Cardiac septum (tissue), 1 donor: Measurements from ENCODE around the gene FASTKD3. TPM values are rescaled to one million over a fixed set of nuclear protein-coding genes. Genes with fewer than 3 reads are reported as not detected.
"Not testable (repeated sequence)": the region's sequence is repeated elsewhere in the genome, so short reads cannot be mapped to it uniquely, and the experiment has no call there.

Source experiments
- DNase-seq: peaks from one replicate; pipeline ENCODE4 v3.0.0-alpha.2; 2020; ENCODE audit warnings: low spot score
- intact Hi-C: fragments of 100-400 bp; cut with DNase I; formaldehyde crosslinking; loops from one replicate; pipeline ENCODE4 v1.14.0; 2022
- long read RNA-seq: library from polyadenylated mRNA; unstranded; transcript quantifications from one replicate; pipeline ENCODE4 v2.0.0, GENCODE V29; 2021
- total RNA-seq: library from RNA; stranded (reverse); fragmentation: NEBNext Ultra II Directional; extraction: Animal tissue kit (Norgen Biotek cat#: 25700); gene quantifications from one replicate; pipeline ENCODE4 v1.2.1, GENCODE V29; 2021
- donor health status: DM: no; HTN: no; CAD: no.

FASTKD3 gene, protein sequence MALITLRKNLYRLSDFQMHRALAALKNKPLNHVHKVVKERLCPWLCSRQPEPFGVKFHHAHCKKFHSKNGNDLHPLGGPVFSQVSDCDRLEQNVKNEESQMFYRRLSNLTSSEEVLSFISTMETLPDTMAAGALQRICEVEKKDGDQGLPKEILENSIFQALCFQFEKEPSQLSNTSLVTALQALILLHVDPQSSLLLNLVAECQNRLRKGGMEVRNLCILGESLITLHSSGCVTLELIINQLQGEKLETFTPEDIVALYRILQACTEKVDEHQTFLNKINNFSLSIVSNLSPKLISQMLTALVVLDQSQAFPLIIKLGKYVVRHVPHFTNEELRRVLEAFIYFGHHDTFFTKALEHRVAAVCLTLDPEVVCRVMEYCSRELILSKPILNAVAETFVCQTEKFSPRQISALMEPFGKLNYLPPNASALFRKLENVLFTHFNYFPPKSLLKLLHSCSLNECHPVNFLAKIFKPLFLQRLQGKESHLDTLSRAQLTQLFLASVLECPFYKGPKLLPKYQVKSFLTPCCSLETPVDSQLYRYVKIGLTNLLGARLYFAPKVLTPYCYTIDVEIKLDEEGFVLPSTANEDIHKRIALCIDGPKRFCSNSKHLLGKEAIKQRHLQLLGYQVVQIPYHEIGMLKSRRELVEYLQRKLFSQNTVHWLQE
- total RNA-seq = 4.7 TPM
- long read RNA-seq, partial matches to known transcripts = 4 of 7 reads
- long read RNA-seq, other reads (novel, unspliced or antisense) = 3 of 7 reads

DNA sequence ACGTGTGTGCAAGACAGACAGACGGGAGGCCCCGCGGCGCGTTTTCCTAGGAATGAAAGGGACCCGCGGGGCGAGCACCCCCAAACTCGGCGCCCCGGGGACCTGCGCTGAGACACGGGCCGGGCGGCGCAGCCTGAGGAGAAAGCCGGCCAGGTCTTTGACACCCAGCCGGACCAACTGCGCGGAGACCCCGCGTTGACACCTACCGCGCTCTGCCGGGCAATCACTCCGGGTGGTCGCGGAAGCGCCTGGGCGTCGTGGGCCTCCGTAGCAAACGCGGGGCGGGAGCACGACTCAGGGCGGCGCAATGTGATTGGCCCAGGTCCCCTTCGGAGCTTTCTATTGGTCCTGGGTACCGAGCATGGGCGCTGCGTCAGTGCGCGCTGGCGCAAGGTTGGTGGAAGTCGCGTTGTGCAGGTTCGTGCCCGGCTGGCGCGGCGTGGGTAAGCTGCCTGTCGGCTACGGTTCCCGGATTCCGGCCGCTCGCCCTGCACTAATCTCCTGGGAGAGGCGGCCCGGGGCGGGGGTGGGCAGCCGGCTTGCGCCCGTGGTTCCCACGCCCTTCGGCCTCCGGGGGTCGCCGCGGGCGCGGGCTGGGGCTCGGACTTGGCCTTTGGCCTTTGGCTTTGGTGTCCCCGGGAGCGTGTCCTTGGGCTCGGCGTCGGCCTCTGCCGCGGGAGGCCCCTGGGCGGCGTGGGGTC, at the start of gene FASTKD3, which contains the start of gene MTRR:
Gene FASTKD3, minus strand, starts transcription at position 259 of the 701 bp plus-strand sequence. CDS start 948 bp downstream, outside the sequence.
Gene MTRR, plus strand, starts transcription at position 376 of the 701 bp plus-strand sequence. CDS start 1,647 bp downstream, outside the sequence.
- intact Hi-C loops = no loop called here

DNA sequence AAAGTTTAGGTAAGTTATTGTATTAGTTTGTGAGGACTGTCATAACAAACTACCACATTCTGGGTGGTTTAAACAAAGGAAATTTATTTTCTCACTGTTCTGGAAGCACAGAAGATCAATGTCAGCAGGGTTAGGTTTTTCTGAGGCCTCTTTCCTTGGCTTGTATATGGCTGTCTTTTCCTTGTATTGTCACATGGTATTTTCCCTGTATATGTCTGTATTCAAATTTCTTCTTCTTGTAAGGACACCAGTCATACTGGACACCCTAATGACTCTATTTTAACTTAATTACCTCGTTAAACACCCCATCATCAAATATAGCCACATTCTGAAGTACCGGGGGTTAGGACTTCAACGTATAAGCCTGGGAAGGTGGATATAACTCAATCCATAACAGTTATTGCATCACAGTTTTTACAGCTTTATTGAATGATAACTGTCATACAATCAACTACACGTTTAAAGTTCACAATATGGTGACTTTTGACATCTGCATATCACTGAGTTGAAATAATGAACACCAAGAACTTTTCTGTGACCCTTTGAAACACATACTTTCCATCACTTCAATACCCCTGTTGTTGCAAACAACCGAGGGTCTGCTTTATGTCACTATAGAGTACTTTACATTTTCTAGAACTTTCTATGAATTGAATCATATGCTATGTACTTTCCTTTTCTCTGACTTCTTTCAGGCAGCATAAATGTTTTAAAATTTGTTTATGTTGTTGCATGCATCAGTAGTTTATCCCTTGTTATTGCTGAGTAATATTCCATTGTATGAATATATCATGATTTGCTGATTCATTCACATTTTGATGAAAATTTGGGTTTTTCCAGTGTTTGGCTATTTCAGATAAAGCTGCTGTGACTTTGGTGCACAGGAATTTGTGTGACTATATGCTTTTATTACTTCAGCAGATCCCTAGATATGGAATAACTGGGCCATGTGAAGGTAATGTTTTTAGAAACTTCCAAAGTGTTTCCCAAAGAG, 48.6 kb upstream of the FASTKD3 start:
- no peak for DNase-seq
- intact Hi-C loops = no loop called here

More for the DNA sequence above, at the start of gene FASTKD3, which contains the start of gene MTRR:
- DNase-seq = peak; percentile 97

DNA sequence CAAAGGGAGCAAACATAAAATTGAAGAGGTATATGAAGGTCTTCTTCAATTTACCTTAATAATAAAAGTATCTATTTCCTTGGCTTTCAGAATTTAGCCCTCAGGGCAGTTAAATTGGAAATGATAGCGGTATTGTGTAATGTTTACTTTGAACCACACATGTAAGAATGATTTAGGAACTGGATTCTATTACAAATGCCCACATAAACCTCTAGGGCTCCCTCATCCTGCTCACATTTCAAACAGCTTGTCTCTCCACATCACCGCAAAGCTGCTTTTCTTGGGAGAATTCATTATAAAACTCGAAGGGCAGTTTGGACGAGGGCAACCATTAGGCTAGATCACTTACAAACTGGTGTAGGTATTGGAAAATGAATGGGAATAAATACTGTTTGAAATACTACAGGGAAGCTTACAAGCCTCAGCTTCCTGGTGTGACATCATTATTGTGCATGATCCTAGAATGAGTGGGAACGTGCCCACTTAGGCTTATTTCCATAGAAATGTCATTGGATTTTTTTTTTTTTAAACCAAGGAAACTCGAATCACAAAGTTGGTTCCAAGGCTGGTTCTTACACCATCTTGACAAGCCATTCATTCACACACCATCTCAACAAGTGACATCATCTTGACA, 47.5 kb upstream of the FASTKD3 start:
- intact Hi-C loops = no loop called here
- DNase-seq = no peak

DNA sequence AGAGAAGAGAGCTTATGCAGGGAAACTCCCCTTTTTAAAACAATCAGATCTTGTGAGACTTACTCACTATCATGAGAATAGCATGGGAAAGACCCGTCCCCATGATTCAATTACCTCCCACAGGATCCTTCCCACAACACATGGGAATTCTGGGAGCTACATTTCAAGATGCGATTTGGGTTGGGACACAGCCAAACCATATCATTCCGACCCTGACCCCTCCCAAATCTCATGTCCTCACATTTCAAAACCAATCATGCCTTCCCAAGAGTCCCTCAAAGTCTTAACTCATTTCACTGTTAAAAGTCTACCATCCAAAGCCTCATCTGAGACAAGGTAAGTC, 42.6 kb upstream of the FASTKD3 start:
- DNase-seq, intact Hi-C loops: not testable (repeated sequence)

DNA sequence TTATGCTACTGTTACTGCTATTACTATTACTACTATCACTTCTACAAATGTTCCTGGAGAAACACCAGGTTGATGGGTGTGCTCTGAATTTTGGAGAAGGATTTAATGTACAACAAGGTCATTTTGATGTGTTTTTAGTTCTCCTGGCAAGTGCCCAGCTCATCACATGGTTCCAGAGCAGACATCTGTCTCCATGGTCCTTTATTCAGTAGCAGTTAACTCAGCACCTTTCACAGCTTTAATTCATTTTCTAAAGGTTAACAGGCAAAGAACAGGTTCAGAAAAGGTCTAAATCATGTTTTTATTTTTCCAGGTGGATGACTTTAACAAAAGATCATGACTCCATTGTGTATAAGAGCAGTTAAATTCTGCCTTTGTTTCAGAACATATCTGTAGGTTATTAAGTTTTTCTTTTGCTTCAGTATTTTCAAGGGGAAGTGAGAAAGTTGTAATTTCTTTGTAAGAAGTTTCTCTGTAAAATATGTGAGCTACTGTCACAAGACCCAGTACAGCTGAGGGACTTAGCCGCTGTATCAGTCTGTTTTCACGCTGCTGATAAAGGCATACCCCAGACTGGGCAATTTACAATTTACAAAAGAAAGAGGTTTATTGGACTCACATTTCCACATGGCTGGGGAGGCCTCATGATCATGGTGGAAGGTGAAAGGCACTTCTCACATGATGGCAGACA, 42.1 kb upstream of the FASTKD3 start:
- intact Hi-C loops = no loop called here
- DNase-seq = no peak

DNA sequence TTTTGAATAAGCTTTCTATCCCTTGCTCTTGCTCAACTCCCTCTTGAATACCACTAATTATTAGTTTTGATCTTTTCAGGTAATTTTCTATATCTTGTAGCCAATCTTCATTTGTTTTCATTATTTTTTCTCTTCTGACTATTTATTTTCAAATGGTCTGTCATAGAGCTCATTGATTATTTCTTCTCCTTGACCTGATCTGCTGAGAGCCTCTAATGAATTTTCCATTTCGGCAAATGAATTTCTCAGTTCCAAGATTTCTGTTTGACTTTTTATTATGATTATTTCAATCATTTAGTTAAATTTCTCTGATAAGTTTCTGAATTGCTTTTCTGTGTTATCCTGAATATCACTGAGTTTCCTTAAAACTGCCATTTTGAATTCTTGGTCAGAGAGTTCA, 39.5 kb upstream of the FASTKD3 start:
- intact Hi-C loops = no loop called here
- DNase-seq = no peak

DNA sequence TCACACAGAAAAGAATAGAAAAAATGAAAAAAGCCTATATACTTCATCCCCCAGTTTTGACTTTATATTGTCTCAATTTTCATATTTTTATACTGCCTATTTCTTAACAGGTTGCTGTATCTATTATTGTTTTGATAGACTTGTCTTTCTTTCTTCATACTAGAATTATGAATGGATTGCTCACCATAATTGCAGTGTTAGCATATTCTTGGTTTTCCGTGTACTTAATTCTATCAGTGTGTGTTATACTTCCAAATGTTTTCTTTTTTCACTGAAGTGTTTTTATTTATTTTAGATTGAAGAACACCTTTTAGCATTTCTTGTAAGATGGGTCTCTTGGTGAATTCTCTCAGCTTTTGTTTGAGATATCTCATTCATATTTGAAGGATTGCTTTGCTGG, 38.8 kb upstream of the FASTKD3 start:
- intact Hi-C loops = no loop called here
- no peak for DNase-seq

DNA sequence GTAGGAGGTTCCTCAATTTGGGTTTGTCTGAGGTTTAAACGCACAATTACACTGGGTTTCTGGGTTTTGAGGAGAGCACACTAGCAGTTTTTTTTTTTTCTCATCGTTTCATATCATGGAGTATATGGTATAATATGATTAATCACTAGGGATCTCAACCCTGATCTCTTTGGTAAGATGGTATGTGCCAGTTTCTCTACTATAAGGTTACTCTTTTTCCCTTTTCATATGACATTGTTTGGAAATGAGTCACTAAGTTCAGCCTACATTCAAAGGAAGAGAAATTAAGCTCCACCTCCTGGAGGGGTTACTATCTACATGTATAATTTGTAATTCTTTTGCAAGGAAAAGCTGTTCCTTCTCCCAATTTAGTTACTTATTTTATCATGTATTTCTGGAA, 35.3 kb upstream of the FASTKD3 start:
- DNase-seq = no peak
- intact Hi-C loops = no loop called here

DNA sequence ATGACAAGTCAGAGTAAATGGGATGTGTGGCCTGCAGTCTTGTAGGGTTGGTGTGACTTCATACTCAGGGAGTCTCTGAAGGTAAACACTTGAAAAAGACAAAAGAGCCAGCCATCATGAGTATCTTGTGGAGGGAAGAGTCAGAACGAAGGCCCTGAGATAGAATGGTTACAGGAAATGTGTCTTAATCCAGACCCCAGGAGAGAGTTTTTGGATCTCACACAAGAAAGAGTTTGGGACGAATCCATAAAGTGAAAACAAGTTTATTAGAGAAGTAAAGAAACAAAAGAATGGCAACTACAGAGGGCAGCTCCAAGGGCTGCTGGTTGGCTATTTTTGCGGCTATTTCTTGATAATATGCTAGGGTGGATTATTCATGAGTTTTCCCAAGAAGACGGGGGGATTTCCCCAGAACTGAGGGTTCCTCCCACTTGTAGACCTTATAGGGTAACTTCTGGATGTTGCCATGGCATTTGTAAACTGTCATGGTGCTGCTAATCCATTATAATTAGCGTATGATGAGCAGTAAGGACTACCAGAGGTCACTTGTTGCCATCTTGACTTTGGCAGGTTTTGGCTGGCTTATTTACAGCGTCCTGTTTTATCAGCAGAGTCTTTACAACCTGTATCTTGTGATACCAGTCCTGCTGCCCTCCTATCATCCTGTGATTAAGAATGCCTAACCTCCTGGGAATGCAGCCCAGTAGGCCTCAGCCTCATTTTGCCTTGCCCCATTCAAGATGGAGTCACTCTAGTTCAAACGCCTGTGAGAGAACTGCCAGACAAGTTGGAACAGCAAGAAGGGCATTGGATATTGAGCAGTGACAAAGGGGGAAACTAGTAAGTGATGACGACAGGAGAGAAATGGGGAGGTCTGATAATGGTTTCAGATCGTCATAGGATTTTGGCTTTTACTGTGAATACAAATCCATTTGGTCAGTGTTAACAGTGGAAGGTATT, 34.1 kb upstream of the FASTKD3 start:
- intact Hi-C loops = no loop called here
- no peak for DNase-seq

DNA sequence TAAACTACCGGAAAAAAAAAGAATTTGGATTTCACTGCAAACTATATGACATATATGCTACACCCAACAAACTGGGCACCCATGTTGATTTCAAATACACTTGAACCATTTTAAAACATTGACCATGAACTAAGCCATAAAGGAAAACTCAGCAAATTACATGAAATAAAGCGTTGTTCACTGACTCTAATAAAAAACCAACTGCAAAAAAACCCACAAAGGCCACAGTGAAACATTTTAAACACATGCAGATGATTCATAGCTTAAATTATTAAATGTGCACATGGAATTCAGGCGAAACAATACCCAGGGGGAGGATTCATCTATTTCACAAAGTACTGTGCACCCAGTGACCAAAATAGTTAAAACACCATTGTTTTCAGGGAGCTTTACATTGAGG, 33.4 kb upstream of the FASTKD3 start:
- intact Hi-C loops = no loop called here
- DNase-seq = no peak

DNA sequence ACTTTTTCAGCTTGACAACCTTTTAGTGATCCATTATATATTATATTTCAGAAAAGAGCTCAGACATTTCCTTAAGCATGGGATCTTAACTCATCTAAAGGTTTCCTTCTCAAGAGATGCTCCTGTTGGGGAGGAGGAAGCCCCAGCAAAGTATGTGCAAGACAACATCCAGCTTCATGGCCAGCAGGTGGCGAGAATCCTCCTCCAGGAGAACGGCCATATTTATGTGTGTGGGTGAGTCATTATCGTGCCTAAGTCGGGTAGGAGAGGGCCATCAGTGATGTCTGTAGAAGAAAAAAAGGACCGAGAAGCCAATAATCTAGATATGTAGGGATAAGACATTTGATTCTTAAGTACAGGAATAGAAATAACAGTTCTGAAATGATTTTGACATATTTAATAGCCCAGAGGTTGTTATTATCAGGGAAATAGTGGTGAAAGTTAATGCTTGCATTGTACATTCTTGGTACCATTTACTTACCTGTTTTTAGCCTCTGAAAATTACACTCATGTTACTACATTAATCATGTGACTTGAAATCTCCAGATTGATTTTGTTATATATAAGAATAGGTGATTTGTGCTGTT, 28.3 kb upstream of the FASTKD3 start:
- DNase-seq = no peak
- intact Hi-C loops = no loop called here

DNA sequence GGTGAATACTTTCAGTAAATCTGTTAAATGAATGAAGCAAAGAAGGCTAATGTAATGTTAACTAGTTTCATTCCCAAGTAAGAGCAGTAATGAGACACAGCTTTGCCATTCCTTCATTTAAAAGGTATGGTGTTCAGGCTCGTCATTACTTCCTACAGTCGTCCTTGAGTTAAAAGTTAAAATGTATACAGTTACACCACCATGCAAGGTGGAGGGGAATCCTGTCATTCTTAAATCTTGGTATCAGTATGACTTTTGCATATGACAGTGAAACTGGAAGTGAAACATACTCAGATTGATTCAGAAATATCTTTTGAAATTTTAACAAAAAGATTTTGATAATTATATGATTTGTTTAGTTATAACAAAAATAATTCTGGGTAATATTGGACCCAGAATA, 26.0 kb upstream of the FASTKD3 start:
- intact Hi-C loops = no loop called here
- DNase-seq = no peak

DNA sequence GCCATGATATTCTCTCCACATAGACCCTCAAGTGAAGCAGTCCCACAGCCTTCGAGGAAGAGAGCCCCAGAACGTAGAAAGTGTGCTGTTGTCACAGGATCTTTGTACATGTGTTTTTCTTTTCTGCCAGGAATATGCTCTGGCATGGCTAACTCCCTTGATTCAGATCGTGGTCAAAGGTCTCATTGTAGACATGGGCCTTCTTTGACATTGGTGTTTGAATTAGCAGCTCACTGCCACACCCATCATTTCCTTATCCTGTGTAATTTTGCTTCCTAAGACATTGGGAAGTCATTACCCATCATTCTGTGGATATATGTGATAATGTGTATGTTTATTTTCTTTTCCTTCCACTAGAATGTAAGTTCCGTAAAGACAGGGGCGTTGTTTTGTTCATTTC, 25.6 kb upstream of the FASTKD3 start:
- intact Hi-C loops = no loop called here
- no peak for DNase-seq

DNA sequence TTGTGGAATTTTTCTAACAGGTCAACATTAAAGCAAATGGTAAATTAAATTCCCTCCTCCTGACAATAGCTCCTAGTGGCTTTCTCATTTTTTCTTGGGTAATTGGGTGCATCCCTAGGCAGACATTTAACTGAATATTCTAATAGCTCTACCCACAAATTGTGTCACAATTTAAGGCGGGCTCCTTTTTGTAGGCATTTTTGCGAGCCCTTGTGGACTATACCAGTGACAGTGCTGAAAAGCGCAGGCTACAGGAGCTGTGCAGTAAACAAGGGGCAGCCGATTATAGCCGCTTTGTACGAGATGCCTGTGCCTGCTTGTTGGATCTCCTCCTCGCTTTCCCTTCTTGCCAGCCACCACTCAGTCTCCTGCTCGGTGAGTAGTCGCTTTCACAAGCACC, 20.1 kb upstream of the FASTKD3 start:
- intact Hi-C loops = no loop called here
- no peak for DNase-seq

DNA sequence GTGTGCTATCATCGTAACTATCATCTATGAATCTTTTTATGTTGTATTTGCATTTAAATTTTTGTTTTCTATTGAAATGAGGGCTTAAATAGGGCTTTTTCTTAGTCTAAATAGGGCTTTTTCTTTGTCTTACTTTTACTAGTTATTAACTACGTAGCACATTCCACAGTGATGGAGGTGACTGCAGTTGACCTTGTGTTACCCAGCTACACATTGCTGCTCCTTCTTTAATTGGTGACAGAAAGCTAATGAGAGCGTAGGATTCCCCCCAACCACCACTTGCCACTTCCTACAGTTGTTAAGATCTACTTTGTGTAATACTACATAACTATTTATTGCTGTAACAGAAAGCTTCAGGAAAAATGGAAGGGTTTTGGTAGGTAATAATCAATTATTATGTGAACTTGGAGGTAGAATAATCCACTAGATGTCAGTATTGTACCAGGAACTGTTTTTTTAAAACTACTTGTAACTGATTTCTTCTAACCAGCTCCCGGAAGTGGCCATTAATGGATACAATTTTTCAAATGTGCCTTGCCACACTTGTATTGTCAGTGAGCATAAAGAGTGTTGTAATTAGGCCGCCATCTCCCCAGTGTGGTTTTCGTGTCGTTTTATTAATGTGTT, 18.1 kb upstream of the FASTKD3 start:
- intact Hi-C loops = no loop called here
- no peak for DNase-seq
